ENCODE measurements around the gene HILPDA.

DNA sequence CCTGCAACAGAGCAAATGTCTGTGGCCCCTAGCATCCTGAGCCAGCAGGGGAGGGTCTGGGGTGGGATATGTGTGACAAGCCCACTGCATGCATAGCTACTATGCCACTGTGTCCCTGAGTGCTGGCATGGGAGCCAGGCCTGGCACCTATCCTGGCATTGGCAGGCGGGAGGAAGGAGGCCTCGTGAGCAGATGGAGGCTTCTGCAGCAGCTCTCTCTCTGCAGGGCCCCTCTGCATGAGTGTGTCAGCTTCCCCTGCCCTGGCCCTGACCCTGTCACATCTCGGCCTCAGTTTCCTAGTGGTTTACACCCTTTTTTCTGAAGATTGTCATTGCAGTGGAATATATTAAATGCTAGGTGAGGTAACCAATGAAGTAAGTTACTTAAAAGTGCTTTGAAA is 32.8 kb upstream of the HILPDA start:
- TF ChIP-seq, protein P1, sequence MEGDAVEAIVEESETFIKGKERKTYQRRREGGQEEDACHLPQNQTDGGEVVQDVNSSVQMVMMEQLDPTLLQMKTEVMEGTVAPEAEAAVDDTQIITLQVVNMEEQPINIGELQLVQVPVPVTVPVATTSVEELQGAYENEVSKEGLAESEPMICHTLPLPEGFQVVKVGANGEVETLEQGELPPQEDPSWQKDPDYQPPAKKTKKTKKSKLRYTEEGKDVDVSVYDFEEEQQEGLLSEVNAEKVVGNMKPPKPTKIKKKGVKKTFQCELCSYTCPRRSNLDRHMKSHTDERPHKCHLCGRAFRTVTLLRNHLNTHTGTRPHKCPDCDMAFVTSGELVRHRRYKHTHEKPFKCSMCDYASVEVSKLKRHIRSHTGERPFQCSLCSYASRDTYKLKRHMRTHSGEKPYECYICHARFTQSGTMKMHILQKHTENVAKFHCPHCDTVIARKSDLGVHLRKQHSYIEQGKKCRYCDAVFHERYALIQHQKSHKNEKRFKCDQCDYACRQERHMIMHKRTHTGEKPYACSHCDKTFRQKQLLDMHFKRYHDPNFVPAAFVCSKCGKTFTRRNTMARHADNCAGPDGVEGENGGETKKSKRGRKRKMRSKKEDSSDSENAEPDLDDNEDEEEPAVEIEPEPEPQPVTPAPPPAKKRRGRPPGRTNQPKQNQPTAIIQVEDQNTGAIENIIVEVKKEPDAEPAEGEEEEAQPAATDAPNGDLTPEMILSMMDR (conservative IDR thresholded peaks at IDR 0.05; ENCODE audit: low read depth, low read length), result no peak
- TF ChIP-seq RCOR1 (IDR thresholded peaks at IDR 0.05; ENCODE audit: insufficient replicate concordance, low read length) (no peak), CEBPB (IDR thresholded peaks at IDR 0.05; ENCODE audit: low read depth, low read length) (no peak), SMC3 (IDR thresholded peaks at IDR 0.05; ENCODE audit: low read depth, low read length) (no peak), RFX5 (IDR thresholded peaks at IDR 0.05; ENCODE audit: low read depth, low read length) (no peak), POLR2A (IDR thresholded peaks at IDR 0.05; ENCODE audit: low read depth, low read length) (no peak), RAD21 (IDR thresholded peaks at IDR 0.05; ENCODE audit: low read length) (no peak), BHLHE40 (IDR thresholded peaks at IDR 0.05; ENCODE audit: low read depth, low read length) (no peak), MXI1 (IDR thresholded peaks at IDR 0.05; ENCODE audit: borderline replicate concordance, low read depth, low read length) (no peak), CHD1 (IDR thresholded peaks at IDR 0.05; ENCODE audit: low read depth, low read length) (no peak)

Data from IMR-90 (cell line).